HEK293 (cell line): ENCODE data around the gene TAGLN2.

Experiments
- CTCF ChIP-seq: fragments of 450-650 bp; formaldehyde crosslinking; IDR thresholded peaks from 2 replicates; pipeline ENCODE4 v1.5.1; 2016; ENCODE audit warnings: missing biosample characterization, missing genetic modification characterization
- GLIS2 ChIP-seq: fragments of 450-650 bp; formaldehyde crosslinking; IDR thresholded peaks from 2 replicates; pipeline ENCODE4 v1.5.1; 2016; ENCODE audit warnings: missing biosample characterization, missing genetic modification characterization
- SALL2 ChIP-seq: fragments of 450-650 bp; formaldehyde crosslinking; IDR thresholded peaks from 2 replicates; pipeline ENCODE4 v1.5.0; 2017; ENCODE audit warnings: missing biosample characterization, mild to moderate bottlenecking, missing genetic modification characterization, borderline replicate concordance
- ZNF701 ChIP-seq: fragments of 450-650 bp; formaldehyde crosslinking; IDR thresholded peaks from 2 replicates; pipeline ENCODE4 v1.5.1; 2016; ENCODE audit warnings: missing biosample characterization, missing genetic modification characterization
- ZNF76 ChIP-seq: fragments of 450-650 bp; formaldehyde crosslinking; IDR thresholded peaks from 2 replicates; pipeline ENCODE4; 2016; ENCODE audit warnings: low read depth, missing biosample characterization, missing genetic modification characterization, borderline replicate concordance
- ZSCAN23 ChIP-seq: fragments of 450-650 bp; formaldehyde crosslinking; IDR thresholded peaks from 2 replicates; pipeline ENCODE4 v1.5.1; 2016; ENCODE audit warnings: missing biosample characterization, missing genetic modification characterization

GRCh38 chr1:159900755-159901360 lies 24.4 kb downstream of the TAGLN2 start:
- no peak for TF ChIP-seq CTCF (tag by site-specific recombination)
- TF ChIP-seq ZNF76 (tag by site-specific recombination), result no peak
- TF ChIP-seq GLIS2 (tag by site-specific recombination), result no peak
- TF ChIP-seq ZNF701 (tag by site-specific recombination), result no peak
- TF ChIP-seq SALL2 (tag by site-specific recombination), result no peak
- TF ChIP-seq ZSCAN23 (tag by site-specific recombination), result no peak
